HPDE6-E6E7 (cell line): ENCODE results near the gene CLIP4.

Experiments used
- DNase-seq: peaks from one replicate; pipeline ENCODE4 v3.0.0; 2011; ENCODE audit warnings: missing footprints; ENCODE audit errors: extremely low spot score

CLIP4 gene

DNA sequence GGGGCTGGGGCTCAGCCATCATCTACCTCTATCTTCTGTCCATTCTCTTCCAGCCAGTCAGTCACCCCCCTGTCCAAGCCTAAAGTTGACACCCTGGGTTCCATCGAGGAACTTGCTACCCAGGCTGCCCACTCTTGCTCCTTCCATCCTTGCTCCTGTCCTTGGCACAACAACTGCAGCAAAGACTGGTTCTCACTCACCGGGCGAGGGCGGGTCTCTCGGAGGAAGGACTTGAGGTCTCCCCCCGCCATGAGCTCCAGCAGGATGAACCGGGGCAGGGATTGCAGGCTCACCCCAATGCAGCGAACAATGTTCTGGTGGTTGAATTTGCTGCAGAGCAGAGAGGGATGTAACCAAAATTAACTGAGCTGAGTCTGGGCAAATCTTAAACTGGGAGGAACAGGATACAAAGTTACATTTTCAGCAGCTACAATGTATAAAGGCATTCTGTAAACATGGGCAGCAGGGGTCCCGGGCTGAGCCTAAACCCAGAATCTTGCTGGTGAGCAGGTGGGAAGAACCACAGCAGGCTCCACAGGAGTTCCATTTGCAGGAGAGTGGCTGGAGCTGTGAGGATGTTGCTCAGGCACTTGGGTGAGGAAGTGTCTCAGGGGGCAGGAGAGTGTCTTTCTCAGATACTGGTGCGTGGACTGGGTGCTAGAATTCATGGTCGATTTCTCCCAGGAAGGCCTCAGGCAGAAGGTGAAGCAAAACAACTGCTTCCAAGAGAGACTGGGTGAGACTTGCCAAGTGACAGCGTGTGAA lies 105.5 kb downstream of the CLIP4 start:
- no peak for DNase-seq

DNA sequence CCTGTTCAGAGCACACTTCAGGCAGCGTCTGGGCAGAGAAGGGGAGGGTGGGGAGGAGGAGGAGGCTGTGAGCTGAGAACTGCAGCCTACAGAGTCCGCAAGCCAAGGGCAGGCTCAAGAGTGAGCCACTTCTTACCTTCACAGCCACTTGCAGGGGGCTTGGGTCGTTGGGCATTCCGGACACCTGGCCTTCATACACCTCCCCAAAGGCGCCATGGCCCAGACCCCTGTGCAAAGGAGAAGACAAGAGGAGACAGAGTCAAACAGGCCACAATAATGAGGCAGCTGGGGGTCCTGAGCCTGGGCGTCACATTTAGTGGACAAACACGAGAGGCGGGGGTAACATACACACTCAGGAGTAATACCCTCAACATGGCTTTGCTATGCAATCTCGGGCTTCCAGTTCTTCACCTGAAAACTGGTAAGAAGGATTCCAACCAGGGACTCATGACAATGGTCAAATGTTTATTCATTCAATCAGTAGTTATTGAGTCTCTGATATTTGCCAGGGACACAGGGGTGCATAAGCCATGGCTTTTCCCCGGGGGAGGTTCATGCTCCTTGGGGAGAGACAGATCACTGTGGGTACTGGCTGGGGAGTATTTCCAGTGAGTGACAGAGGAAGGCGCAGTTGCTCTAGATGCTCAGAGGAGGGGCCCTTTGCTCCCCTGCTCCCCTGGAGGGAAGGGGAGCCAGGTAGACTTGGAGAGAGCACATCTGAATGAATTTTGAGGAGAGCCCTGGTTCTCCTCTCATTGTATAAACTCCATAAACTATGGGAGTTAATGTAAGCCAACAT lies 107.4 kb downstream of the CLIP4 start:
- DNase-seq = no peak

DNA sequence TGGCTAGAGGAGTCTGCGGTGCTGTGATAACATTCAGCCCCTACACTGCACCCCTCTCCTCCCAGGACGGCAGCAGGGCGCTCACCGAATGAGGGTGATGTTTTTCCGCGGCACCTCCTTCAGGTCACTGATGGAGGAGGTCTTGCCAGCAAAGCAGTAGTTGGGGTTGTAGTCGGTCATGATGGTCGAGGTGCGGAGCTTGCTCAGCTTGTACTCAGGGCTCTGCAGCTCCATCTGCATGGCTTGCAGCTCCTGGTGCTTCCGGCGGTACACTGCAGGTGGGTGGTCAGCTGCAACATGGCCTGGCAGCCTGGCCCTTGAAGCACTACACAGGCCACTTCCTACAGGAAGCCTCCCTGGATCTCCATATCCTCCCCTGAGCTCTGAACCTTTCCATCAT lies 108.0 kb downstream of the CLIP4 start:
- no peak for DNase-seq

DNA sequence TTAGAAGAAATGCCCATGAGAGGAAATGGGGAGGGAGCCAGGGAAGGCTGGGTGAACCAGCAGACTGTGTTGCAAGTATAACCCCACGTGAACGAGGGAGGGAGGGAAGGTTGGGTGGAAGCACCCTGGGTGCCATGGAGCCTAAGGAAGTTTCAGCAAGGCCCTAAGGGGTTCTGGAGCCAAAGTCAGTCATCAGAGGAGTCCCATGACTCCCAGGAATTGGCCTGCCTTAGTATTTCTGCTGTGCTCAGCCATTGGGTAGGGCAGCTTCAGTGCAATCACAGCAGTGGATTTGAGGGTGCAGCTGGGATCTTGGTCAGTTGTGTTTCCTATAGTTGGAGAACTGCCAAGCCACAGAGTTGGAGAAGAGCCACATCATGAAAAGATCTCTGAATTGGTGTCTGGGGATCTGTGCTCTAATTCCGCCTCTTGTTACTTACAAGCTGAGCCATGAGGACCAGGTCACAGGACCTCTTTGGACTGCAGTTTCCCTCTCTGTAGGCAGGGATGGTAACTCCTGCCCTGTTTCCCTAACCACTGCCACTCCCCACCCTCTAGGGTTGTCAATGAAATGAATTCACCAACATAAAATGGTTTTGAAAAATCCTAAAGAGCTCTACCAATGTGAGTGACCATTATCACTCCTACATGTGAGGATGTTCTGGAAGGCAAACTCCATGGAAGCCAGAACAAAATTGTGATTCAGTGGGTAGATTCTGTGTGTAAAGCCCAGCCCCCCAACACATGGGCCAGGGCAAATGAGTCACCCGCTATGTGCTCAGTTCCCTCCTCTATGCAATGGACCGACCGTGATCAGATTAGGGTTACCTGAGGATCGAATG lies 108.9 kb downstream of the CLIP4 start:
- peak; percentile 53 for DNase-seq

DNA sequence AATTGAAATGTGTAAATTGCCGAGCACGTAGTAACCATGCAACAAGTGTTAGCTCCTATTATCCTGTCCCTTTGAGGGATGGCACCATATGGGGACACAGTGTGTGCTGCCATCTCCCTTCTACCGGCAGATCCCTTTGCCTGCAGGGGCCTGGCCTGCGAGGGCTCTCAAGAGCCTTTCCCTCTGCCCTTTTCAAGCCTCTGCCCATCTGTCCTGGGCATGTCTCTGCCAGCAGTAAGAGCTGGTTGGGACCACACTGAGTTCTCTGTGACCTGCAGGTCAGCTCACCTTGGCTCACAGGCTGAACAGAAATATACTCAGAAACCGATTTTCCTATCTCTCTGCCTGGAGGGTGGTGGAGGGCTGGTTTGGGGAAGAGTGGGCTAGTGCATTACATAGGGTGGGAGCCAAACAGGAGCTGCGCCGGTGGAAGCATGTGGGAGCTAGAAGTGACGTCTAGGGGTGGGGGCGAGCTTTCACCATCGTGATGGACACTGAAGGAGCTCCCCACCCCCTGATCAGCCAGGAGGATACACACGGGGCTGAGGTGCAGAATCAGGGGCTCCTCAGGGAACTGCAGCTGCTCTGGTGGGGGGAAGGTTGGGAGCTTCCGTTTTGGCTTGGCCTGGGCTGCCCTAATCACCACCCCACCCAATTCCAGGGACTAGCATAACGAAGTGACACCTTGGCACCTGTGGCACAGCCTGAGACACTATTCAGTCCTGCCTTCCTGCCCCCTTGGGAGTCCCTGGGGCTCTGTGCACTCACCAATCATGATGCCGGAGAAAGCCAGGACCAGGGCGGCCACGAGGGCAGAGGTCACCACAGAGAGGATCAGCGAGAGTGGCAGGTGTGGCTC lies 109.7 kb downstream of the CLIP4 start:
- DNase-seq = no peak

DNA sequence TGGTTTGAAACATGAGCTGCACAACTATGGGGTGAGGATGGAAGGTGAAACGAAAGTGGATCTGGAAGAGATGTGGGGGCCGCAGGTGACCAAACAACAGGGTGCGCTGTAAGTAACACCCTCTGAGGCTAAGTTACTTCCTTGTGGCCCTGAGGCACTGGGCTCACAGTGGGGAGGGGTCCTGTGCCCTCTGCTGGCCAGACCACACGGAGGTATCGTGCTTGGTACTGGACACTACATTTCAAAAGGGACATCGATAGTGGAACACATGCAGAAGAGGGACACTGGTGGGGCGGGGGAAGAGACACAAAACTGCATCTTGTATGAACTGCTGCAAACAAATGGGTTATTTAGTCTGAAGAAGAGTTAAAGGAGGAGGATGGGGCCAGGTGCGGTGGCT lies 110.6 kb downstream of the CLIP4 start:
- no peak for DNase-seq

DNA sequence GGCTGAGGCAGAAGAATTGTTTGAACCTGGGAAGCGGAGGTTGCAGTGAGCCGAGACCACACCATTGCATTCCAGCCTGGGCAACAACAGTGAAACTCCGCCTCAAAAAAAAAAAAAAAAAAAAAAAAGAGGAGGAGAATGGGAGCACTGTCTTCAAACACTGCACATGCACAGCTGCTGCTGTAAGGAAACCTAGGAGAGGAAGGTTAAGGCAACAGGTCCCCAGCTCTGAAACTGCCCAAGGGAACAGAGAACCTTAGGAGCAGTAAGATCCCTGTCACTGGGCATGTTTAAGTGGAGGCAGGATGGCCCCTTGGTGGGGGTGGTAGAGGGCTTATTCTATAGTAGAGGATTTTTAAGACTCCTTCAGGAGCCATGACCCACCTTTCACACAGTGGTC lies 111.2 kb downstream of the CLIP4 start:
- DNase-seq = no peak

DNA sequence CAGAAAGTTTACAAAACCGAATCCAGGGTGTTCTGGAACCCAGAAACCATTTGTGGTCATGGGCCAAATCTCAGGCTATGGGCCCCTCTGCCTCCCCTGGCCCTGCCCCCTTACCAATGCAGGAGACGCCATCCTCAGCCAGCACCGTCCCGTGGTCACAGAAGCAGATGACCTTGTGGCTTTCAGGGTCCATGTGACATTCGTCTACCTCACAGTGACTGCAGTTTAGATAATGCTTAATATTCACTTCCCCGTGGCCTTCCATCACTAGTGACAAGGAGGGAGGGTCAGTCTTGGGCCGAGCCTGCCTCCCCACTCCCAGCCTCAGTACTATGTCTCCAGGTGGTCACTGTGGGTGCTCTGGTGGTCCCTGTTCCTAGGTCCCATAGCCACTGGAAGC lies 111.6 kb downstream of the CLIP4 start:
- no peak for DNase-seq

DNA sequence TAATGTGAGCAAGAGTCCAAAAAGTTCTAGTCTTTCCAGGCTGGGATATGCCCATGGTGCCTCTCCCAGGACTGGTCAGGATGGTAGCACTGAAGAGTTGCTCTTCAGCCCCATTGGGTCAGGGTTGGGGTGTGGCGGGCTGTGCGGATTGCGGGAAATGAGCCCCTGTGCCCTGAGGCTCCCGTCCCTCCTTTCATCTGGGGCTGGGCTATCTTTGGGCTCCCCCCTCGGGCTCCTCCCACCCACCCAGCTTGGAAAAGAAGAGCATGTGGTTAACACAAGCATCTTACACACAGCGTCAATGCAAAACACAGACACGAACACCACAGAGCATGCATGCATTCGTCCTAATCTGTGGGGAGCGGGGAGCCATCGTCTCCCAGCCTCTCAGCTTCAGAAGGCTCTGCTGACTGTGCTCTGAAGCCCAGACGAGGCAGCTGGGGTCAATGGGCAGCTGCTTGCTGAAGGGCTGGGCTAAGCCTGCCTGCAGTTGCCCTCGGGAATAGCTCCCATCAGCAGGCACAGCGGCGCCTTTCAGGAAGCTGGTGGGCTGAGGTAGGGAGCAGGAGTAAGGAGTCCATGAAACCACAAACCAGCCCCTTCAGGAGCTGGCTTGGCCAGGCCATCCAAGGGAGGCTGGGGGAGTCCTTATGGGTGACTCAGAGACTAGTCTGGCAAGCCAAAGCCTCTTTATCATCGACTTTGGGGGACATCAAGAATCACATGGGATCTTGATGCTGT lies 112.9 kb downstream of the CLIP4 start:
- DNase-seq = no peak

DNA sequence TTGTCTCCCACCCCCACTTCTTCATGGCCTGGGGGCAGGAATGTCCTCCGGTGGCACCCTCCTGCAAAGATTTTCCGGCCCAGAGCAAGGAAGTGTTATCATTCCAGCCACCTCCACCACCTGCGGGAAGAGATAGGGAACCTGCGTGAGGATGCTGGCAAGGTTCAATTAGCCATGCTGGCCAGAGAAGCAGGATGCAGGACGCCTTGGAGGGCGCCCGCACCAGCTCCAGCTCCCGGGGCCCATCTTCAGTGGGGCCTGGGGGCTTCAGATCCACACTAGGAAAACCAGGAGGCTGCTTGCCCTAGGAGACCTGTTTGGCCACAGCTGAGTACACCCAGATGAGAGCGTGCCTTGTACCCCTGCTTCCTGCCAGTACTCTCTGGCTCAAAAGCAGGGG lies 113.7 kb downstream of the CLIP4 start:
- DNase-seq = no peak

DNA sequence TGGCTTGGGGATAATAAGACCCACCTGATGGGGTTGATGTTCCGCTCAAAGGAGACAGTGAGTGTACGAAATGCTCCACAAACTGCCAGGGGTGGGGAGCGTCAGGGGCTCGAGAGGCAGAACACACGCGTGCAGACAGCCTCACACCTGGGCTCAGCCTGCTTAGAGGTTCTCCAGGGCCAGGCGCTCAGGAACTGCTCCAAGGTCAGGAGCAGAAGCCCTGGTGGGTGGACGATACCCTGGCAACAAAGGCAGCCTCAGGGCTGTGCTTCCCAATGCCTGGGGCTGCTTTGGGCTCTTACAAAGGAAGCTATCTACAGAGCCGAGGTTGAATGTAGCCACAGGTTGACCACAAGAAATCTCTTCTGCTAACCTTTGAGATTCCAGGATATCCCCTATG lies 114.4 kb downstream of the CLIP4 start:
- DNase-seq = no peak

DNA sequence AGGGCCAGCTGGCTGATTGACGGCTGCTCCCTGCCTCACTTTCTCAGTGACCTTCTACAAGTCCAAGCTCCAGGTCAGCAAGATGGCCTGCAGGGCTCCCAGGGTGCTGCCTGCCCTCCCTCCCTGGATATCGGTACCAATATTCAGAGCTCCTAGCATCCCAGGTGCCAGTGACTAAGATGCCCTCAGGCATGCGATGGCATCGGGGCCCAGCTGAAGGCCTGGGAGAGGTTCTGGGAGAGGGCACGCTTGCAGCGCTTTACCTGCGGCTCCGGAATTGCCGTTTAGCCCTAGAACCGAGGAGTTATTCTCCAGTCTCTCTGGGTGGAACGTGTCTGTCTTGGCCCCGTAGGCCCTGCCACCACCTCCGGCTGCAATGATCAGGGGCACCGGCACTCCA lies 116.8 kb downstream of the CLIP4 start:
- DNase-seq = no peak

DNA sequence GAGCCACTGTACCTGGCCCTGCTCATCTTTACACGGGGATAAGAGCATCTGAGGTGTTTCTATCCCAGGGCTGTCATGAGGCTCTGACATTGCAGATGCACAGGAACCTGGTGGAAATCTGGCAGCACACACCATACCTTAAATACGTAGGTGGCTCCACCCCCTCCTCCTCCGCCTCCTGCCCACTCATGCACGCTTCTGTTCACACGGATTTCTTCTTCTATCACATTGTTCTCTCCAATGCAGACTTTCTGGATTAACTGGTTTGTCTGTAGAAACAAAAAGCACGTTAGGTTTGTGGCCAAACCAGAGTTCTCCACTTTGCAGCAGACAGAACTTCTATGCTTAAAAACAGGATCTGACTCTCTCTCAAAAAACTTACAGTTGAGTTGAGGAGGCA lies 118.2 kb downstream of the CLIP4 start:
- peak; percentile 41 for DNase-seq

DNA sequence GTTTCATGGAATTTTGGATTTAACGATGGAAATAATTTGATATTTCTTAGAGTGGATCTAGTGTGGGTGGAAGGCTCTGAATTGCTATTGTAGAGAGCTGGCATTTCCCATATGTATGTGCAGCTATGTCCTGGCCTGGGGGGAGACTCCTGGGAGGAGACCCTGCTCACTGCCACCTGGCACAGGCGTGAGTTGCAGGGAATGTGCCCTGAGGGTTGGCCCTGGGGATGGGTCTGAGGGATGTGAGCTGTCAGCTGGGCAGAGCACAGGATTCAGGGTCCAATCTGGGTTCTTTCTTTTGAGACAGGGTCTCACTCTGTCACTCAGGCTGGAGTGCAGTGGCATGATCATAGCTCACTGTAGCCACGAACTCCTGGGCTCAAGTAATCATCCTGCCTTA lies 120.2 kb downstream of the CLIP4 start:
- no peak for DNase-seq

DNA sequence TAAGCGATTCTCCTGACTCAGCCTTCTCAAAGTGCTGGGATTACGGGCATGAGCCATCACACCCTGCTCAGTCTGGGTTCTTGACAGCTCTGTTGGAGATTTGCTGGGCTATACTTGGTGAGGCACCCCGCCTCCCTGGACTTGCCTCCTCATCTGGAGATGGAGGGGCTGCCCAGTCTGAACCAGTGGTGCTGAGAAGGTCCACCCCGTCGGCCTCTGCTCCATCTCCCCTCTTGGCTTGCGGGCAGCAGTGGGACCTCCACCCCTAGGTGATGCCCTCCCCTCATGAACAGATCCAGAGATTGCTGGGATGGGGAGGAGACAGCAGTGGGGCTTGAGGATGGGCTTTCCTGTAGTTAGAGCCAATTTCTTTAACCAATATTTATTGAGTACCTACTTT lies 120.9 kb downstream of the CLIP4 start:
- DNase-seq = no peak

DNA sequence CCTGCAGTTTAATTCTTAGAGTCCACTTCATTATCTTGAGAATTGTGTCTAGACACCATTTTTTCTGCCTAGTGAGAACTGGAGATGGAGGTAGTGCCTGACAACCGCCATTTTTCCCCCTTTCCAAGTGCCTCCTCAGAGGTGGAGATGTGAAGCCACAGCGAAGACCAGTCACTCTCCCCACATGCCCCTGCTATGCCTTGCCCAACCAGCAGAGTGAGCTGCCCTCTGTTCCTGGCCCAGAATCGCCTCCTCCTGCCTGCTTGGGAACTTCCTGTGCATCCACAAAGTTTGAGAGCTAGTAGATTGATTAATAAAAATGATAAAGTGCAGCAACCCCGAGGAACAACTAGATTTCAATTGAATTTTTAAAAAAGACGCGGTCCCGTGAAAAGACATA lies 123.3 kb downstream of the CLIP4 start:
- DNase-seq = peak; percentile 39
